PC-3 (cell line): ENCODE results near the gene TBC1D5. TPM values are rescaled to one million over a fixed set of nuclear protein-coding genes. Genes with fewer than 3 reads are reported as not detected.

Experiments
- ATAC-seq: fragments of 200-7000 bp; cut with Tn5 transposase; 2 replicates; pipeline ENCODE4 v1.9.1; 2020; ENCODE audit warnings: mild to moderate bottlenecking, moderate library complexity
- BruUV-seq: library from RNA; stranded (reverse); fragments of 400-500 nt; replicated peaks from 2 replicates; lab custom pipeline; 2021; lab: Mats Ljungman, UMichigan
- CTCF ChIA-PET: fragments of 300-600 bp; sonication (Branson Sonifier 250); formaldehyde crosslinking; loops from one replicate; lab custom pipeline; 2022; ENCODE audit warnings: antibody characterized with exemption; lab: Charles Lee
- POLR2A ChIA-PET: fragments of 300-600 bp; sonication (Branson Sonifier 250); formaldehyde crosslinking; loops from one replicate; lab custom pipeline; 2022; ENCODE audit warnings: antibody characterized with exemption; ENCODE audit not compliant: unreplicated experiment; lab: Charles Lee
- DNase-seq: peaks from one replicate; pipeline ENCODE4 v3.0.0-alpha.2; 2015
- H2AFZ ChIP-seq: fragments of 300-600 bp; sonication (generic); 2 replicates; pipeline ENCODE4 v1.6.0; 2016; ENCODE audit warnings: antibody characterized with exemption, low read length
- H3F3A ChIP-seq: fragments of 300-600 bp; sonication (generic); one replicate; pipeline ENCODE4 v1.6.0; 2017; ENCODE audit warnings: antibody characterized with exemption, low read length, control low read depth, mild to moderate bottlenecking; ENCODE audit not compliant: unreplicated experiment
- H3K27ac ChIP-seq: fragments of 300-600 bp; sonication (generic); 2 replicates; pipeline ENCODE4 v1.5.1; 2016; ENCODE audit warnings: mild to moderate bottlenecking, low read length
- H3K27me3 ChIP-seq: fragments of 300-600 bp; sonication (generic); 2 replicates; pipeline ENCODE4 v1.6.1; 2016; ENCODE audit warnings: low read length, mixed read lengths
- H3K36me3 ChIP-seq: fragments of 300-600 bp; sonication (generic); 2 replicates; pipeline ENCODE4 v1.6.1; 2016; ENCODE audit warnings: low read depth, mixed run types, low read length, mixed read lengths
- H3K4me1 ChIP-seq: fragments of 300-600 bp; sonication (generic); 2 replicates; pipeline ENCODE4 v1.5.1; 2016; ENCODE audit warnings: low read length; ENCODE audit not compliant: insufficient read depth
- H3K4me2 ChIP-seq: fragments of 300-600 bp; sonication (generic); 2 replicates; pipeline ENCODE4 v1.6.0; 2016; ENCODE audit warnings: low read length
- H3K4me3 ChIP-seq: fragments of 300-600 bp; sonication (generic); 2 replicates; pipeline ENCODE4 v1.5.1; 2016; ENCODE audit warnings: mild to moderate bottlenecking, low read length, mixed read lengths
- H3K79me2 ChIP-seq: fragments of 300-600 bp; sonication (generic); 2 replicates; pipeline ENCODE4 v1.6.1; 2017; ENCODE audit warnings: low read length, mixed read lengths
- H3K9ac ChIP-seq: fragments of 300-600 bp; sonication (generic); 2 replicates; pipeline ENCODE4 v1.6.0; 2016; ENCODE audit warnings: mild to moderate bottlenecking, low read length
- H3K9me2 ChIP-seq: fragments of 300-600 bp; sonication (generic); replicated peaks from 2 replicates; pipeline ENCODE4 v1.6.1; 2016; ENCODE audit warnings: mixed run types, low read length, mixed read lengths
- H3K9me3 ChIP-seq: fragments of 300-600 bp; sonication (generic); 2 replicates; pipeline ENCODE4 v1.6.1; 2016; ENCODE audit warnings: low read length, mixed read lengths
- H4K20me1 ChIP-seq: fragments of 300-600 bp; sonication (generic); 2 replicates; pipeline ENCODE4 v1.6.1; 2016; ENCODE audit warnings: low read length, mixed read lengths
- CTCF ChIP-seq: fragments of 300-600 bp; sonication (generic); conservative IDR thresholded peaks from 2 replicates; pipeline ENCODE4 v1.5.1; 2017; ENCODE audit warnings: antibody characterized with exemption, low read depth, mild to moderate bottlenecking, low read length
- EZH2 ChIP-seq: fragments of 300-600 bp; sonication (generic); IDR thresholded peaks from one replicate; pipeline ENCODE4 v1.6.1; 2017; ENCODE audit warnings: antibody characterized with exemption, mild to moderate bottlenecking, low read length; ENCODE audit not compliant: unreplicated experiment
- EZH2phosphoT487 ChIP-seq: fragments of 300-600 bp; sonication (generic); IDR thresholded peaks from 2 replicates; pipeline ENCODE4 v1.6.1; 2018; ENCODE audit warnings: mild to moderate bottlenecking, antibody characterized with exemption, low read length, borderline replicate concordance
- intact Hi-C: fragments of 100-400 bp; cut with micrococcal nuclease; formaldehyde crosslinking; loops from 2 replicates; pipeline ENCODE4 v1.9.0; 2023
- total RNA-seq: library from RNA; depleted of rRNA; stranded (reverse); fragments of >200 nt; gene quantifications from 2 replicates; pipeline ENCODE4 v1.2.3, GENCODE V29; 2014

The TBC1D5 gene
- total RNA-seq, 1 experiment from 2014 or later: 54.5 TPM

GRCh38 chr3:17359911-17360310 lies 382.5 kb downstream of the TBC1D5 start:
- H3K36me3 ChIP-seq: no peaks in the 10 kb centered on the region
- no peak overlapping the region for H3K4me2 ChIP-seq
- no peaks in the 10 kb centered on the region for H3K27me3 ChIP-seq
- H3F3A ChIP-seq: no peaks in the 10 kb centered on the region
- H3K79me2 ChIP-seq: no peaks in the 10 kb centered on the region
- DNase-seq (no peak), ATAC-seq (no peak)
- ChIA-PET CTCF (no interaction called here), POLR2A (no interaction called here)
- no peak overlapping the region for H2AFZ ChIP-seq
- no peaks in the 10 kb centered on the region for H3K9me2 ChIP-seq
- no peaks in the 10 kb centered on the region for H4K20me1 ChIP-seq
- H3K4me3 ChIP-seq: no peak overlapping the region
- no peak overlapping the region for H3K9ac ChIP-seq
- TF ChIP-seq EZH2phosphoT487: no peak
- TF ChIP-seq CTCF: no peak
- no TSS peak for BruUV-seq
- no peaks in the 10 kb centered on the region for H3K4me1 ChIP-seq
- intact Hi-C loops: no loop called here
- H3K9me3 ChIP-seq: no peaks in the 10 kb centered on the region
- no peak overlapping the region for H3K27ac ChIP-seq

GRCh38 chr3:17357035-17357710 lies 385.3 kb downstream of the TBC1D5 start:
- Histone ChIP-seq H4K20me1 (no peaks in the 10 kb centered on the region), H3K9ac (no peak overlapping the region), H3K9me2 (no peaks in the 10 kb centered on the region), H3F3A (no peaks in the 10 kb centered on the region), H3K27me3 (no peaks in the 10 kb centered on the region), H3K27ac (no peak overlapping the region), H3K4me1 (no peaks in the 10 kb centered on the region), H3K4me2 (no peak overlapping the region), H3K36me3 (no peaks in the 10 kb centered on the region), H2AFZ (no peak overlapping the region), H3K9me3 (no peaks in the 10 kb centered on the region), H3K79me2 (no peaks in the 10 kb centered on the region), H3K4me3 (no peak overlapping the region)
- ATAC-seq (no peak), DNase-seq (no peak)
- ChIA-PET CTCF (no interaction called here), POLR2A (no interaction called here)
- intact Hi-C loops: no loop called here
- BruUV-seq: no TSS peak
- TF ChIP-seq EZH2 (no peak), CTCF (no peak), EZH2phosphoT487 (no peak)

GRCh38 chr3:17356585-17356984 lies 385.8 kb downstream of the TBC1D5 start:
- Histone ChIP-seq H3F3A (no peaks in the 10 kb centered on the region), H3K9me3 (no peaks in the 10 kb centered on the region), H3K27me3 (no peaks in the 10 kb centered on the region), H3K4me1 (no peaks in the 10 kb centered on the region), H3K9me2 (no peaks in the 10 kb centered on the region), H3K4me2 (no peak overlapping the region), H3K4me3 (no peak overlapping the region), H3K36me3 (no peaks in the 10 kb centered on the region), H2AFZ (no peak overlapping the region), H3K9ac (no peak overlapping the region), H3K27ac (no peak overlapping the region), H3K79me2 (no peaks in the 10 kb centered on the region), H4K20me1 (no peaks in the 10 kb centered on the region)
- intact Hi-C loops: no loop called here
- POLR2A ChIA-PET: no interaction called here
- CTCF ChIA-PET: no interaction called here
- ATAC-seq (no peak), DNase-seq (no peak)
- TF ChIP-seq EZH2 (no peak), EZH2phosphoT487 (no peak), CTCF (no peak)
- BruUV-seq: no TSS peak
